HFF-Myc (cell line): ENCODE data around the gene ERGIC3.

Experiments used
- DNase-seq: peaks from one replicate; pipeline ENCODE4 v3.0.0-alpha.2; 2011; ENCODE audit warnings: low read depth; ENCODE audit errors: extremely low read depth
- H3K4me3 ChIP-seq: replicated peaks from 2 replicates; pipeline ENCODE4 v1.5.1; 2011; ENCODE audit warnings: low read depth, mild to moderate bottlenecking, control low read depth, low read length
- CTCF ChIP-seq: IDR thresholded peaks from 2 replicates; pipeline ENCODE4 v1.5.1; 2012; ENCODE audit warnings: mild to moderate bottlenecking, low read depth, low read length, control low read depth; ENCODE audit errors: missing control alignments

The ERGIC3 gene

GRCh38 chr20:35582131-35582530 is 40.3 kb downstream of the ERGIC3 start:
- no peak for TF ChIP-seq CTCF
- no peak for DNase-seq

GRCh38 chr20:35582741-35583404 is 41.0 kb downstream of the ERGIC3 start:
- DNase-seq = no peak

More at GRCh38 chr20:35582131-35582530, 40.3 kb downstream of the ERGIC3 start:
- H3K4me3 ChIP-seq = no peak overlapping the region

GRCh38 chr20:35583636-35584560 is 42.0 kb downstream of the ERGIC3 start:
- no peak for TF ChIP-seq CTCF
- DNase-seq = no peak
- no peak overlapping the region for H3K4me3 ChIP-seq

More at GRCh38 chr20:35582741-35583404, 41.0 kb downstream of the ERGIC3 start:
- TF ChIP-seq CTCF = no peak
- no peak overlapping the region for H3K4me3 ChIP-seq

DNA sequence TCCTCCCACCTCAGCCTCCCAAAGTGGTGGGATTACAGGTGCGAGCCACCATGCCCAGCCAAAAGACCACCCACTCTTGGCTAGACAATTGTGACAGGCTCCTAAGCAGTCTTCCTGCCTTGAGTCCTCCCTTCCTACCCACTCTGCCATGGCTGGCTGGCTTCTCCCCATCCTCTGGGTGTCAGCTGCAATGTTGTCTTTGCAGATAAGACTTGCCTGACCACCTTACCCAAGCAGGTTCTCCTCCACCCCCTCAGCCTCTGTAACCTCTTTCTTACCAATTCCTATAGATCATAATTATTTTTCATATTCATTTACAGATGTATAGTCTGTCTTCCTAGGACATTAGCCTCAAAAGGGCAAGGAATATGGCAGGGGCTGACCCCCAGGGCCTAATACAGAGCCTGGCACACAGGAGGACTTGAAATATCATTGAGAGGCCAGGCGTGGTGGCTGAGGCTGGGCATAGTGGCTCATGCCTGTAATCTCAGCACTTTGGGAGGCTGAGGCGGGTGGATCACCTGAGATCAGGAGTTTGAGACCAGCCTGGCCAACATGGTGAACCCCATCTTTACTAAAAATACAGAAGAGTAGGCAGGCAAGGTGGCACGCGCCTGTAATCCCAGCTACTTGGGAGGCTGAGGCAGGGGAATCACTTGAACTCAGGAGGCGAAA is 45.0 kb downstream of the ERGIC3 start:
- H3K4me3 ChIP-seq = no peak overlapping the region
- no peak for TF ChIP-seq CTCF
- no peak for DNase-seq

DNA sequence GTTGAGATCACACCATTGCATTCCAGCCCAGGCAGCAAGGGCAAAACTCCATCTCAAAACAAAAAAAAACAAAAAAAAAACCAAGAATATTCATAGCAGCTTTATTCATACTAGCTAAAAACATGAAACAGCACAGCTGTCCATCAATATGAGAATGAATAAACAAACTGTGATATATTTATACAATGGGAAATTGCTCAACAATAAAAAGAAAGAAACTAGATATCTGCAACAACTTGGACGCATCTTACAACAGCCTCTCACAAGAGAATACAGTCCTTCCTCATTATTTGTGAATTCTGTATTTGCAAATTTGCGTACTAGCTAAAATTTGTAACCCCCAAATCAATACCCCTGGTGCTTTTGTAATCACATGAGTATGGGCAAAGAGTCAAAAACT is 45.6 kb downstream of the ERGIC3 start:
- no peak overlapping the region for H3K4me3 ChIP-seq
- TF ChIP-seq CTCF = no peak
- DNase-seq = no peak

DNA sequence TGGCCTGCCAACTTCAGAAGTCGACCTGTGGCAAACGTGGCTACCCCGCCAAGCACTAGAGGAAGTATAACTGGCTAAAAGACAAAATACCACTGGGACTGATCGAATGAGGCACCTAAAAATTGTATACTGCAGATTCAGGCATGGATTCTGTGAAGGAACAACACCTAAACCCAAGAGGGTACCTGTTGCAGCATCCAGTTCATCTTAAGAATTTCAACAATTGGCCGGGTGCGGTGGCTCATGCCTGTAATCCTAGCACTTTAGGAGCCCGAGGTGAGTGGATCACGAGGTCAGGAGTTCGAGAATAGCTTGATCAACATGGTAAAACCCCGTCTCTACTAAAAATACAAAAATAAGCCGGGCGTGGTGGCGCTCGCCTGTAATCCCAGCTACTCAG is 46.5 kb downstream of the ERGIC3 start:
- no peak overlapping the region for H3K4me3 ChIP-seq
- no peak for TF ChIP-seq CTCF
- DNase-seq = no peak
